Measurements from ENCODE around the gene NOX4.
"Not testable (repeated sequence)": the region's sequence is repeated elsewhere in the genome, so short reads cannot be mapped to it uniquely, and the experiment has no call there.

DNA sequence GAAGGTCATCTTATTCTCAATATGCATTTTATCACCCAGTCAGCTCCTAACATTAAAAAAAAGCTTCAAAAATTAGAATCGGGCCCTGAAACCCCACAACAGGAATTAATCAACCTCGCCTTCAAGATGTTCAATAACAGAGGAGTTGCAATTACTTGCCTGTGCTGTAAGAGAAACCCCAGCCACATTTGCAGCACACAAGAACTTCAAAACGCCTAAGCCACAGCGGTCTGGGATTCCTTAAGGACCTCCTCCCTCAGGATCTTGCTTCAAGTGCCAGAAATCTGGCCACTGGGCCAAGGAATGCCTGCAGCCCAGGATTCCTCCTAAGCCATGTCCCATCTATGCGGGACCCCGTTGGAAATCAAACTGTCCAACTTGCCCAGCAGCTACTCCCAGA is 108.2 kb downstream of the NOX4 start:
- TF ChIP-seq, protein P1, sequence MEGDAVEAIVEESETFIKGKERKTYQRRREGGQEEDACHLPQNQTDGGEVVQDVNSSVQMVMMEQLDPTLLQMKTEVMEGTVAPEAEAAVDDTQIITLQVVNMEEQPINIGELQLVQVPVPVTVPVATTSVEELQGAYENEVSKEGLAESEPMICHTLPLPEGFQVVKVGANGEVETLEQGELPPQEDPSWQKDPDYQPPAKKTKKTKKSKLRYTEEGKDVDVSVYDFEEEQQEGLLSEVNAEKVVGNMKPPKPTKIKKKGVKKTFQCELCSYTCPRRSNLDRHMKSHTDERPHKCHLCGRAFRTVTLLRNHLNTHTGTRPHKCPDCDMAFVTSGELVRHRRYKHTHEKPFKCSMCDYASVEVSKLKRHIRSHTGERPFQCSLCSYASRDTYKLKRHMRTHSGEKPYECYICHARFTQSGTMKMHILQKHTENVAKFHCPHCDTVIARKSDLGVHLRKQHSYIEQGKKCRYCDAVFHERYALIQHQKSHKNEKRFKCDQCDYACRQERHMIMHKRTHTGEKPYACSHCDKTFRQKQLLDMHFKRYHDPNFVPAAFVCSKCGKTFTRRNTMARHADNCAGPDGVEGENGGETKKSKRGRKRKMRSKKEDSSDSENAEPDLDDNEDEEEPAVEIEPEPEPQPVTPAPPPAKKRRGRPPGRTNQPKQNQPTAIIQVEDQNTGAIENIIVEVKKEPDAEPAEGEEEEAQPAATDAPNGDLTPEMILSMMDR (IDR thresholded peaks at IDR 0.05): not testable (repeated sequence)
- TF ChIP-seq POLR2A (IDR thresholded peaks at IDR 0.05): not testable (repeated sequence)
